Osteoblast (primary cell): ENCODE data around the gene CLNK. TPM values are rescaled to one million over a fixed set of nuclear protein-coding genes. Genes with fewer than 3 reads are reported as not detected.

Source experiments
- DNase-seq: peaks from one replicate; pipeline ENCODE4 v3.0.0; 2011; ENCODE audit warnings: low spot score, mixed read lengths; ENCODE audit not compliant: insufficient read length; ENCODE audit errors: missing footprints
- H2AFZ ChIP-seq: 2 replicates; pipeline ENCODE4 v1.6.0; 2011; ENCODE audit warnings: mild to moderate bottlenecking, low read length
- H3K27ac ChIP-seq: 2 replicates; pipeline ENCODE4 v1.5.1; 2011; ENCODE audit warnings: mild to moderate bottlenecking, low read depth, low read length, moderate library complexity
- H3K27me3 ChIP-seq: 2 replicates; pipeline ENCODE4 v1.6.0; 2012; ENCODE audit warnings: mild to moderate bottlenecking, control low read depth, inconsistent platforms, low read length, moderate library complexity; ENCODE audit not compliant: insufficient read depth
- H3K36me3 ChIP-seq: 2 replicates; pipeline ENCODE4 v1.5.1; 2011; ENCODE audit warnings: mild to moderate bottlenecking, low read length, control low read depth, moderate library complexity; ENCODE audit not compliant: insufficient read depth
- H3K4me1 ChIP-seq: 2 replicates; pipeline ENCODE4 v1.5.1; 2011; ENCODE audit warnings: mild to moderate bottlenecking, low read length, control low read depth, moderate library complexity; ENCODE audit not compliant: insufficient read depth
- H3K4me2 ChIP-seq: 2 replicates; pipeline ENCODE4 v1.6.0; 2011; ENCODE audit warnings: mild to moderate bottlenecking, low read length; ENCODE audit not compliant: insufficient read depth
- H3K4me3 ChIP-seq: fragments of 200-600 bp; sonication (generic); 3 replicates; pipeline ENCODE4 v1.5.1; 2012; ENCODE audit warnings: mild to moderate bottlenecking, low read length, inconsistent platforms; ENCODE audit not compliant: insufficient read depth
- H3K79me2 ChIP-seq: 2 replicates; pipeline ENCODE4 v1.6.0; 2012; ENCODE audit warnings: mild to moderate bottlenecking, low read length, control low read depth, inconsistent platforms; ENCODE audit not compliant: insufficient read depth
- H3K9me3 ChIP-seq: 2 replicates; pipeline ENCODE4 v1.5.1; 2011; ENCODE audit warnings: low read depth, low read length, control low read depth
- H4K20me1 ChIP-seq: 2 replicates; pipeline ENCODE4 v1.6.0; 2012; ENCODE audit warnings: mild to moderate bottlenecking, low read length, control low read depth; ENCODE audit not compliant: insufficient read depth
- CTCF ChIP-seq: IDR thresholded peaks from 2 replicates; pipeline ENCODE4 v1.5.1; 2011; ENCODE audit warnings: mild to moderate bottlenecking, low read depth, low read length, moderate library complexity; ENCODE audit errors: extremely low read depth
- total RNA-seq: library from RNA; depleted of rRNA; stranded (reverse); fragments of >200 nt; gene quantifications from 2 replicates; pipeline ENCODE4 v1.2.3, GENCODE V29; 2012

The CLNK gene
- total RNA-seq, 1 donor: not detected

GRCh38 chr4:10529291-10530136 lies 155.1 kb downstream of the CLNK start:
- H2AFZ ChIP-seq: no peak overlapping the region
- DNase-seq: no peak

GRCh38 chr4:10527438-10527837 lies 157.1 kb downstream of the CLNK start:
- Histone ChIP-seq H2AFZ (no peak overlapping the region), H3K4me3 (no peak overlapping the region), H3K4me1 (no peaks in the 10 kb centered on the region), H3K79me2 (no peaks in the 10 kb centered on the region), H3K27me3 (no peaks in the 10 kb centered on the region), H3K9me3 (no peaks in the 10 kb centered on the region), H3K27ac (no peak overlapping the region), H3K4me2 (no peak overlapping the region), H4K20me1 (no peaks in the 10 kb centered on the region), H3K36me3 (no peaks in the 10 kb centered on the region)
- no peak for DNase-seq
- no peak for TF ChIP-seq CTCF

More at GRCh38 chr4:10529291-10530136, 155.1 kb downstream of the CLNK start:
- H3K4me1 ChIP-seq: no peaks in the 10 kb centered on the region
- H3K4me3 ChIP-seq: no peak overlapping the region
- H3K4me2 ChIP-seq: no peak overlapping the region
- no peak for TF ChIP-seq CTCF
- H3K27ac ChIP-seq: no peak overlapping the region
- H3K36me3 ChIP-seq: no peaks in the 10 kb centered on the region
- H4K20me1 ChIP-seq: no peaks in the 10 kb centered on the region
- no peaks in the 10 kb centered on the region for H3K9me3 ChIP-seq
- no peaks in the 10 kb centered on the region for H3K79me2 ChIP-seq
- H3K27me3 ChIP-seq: peaks cover 5% of the 10 kb centered on the region

DNA sequence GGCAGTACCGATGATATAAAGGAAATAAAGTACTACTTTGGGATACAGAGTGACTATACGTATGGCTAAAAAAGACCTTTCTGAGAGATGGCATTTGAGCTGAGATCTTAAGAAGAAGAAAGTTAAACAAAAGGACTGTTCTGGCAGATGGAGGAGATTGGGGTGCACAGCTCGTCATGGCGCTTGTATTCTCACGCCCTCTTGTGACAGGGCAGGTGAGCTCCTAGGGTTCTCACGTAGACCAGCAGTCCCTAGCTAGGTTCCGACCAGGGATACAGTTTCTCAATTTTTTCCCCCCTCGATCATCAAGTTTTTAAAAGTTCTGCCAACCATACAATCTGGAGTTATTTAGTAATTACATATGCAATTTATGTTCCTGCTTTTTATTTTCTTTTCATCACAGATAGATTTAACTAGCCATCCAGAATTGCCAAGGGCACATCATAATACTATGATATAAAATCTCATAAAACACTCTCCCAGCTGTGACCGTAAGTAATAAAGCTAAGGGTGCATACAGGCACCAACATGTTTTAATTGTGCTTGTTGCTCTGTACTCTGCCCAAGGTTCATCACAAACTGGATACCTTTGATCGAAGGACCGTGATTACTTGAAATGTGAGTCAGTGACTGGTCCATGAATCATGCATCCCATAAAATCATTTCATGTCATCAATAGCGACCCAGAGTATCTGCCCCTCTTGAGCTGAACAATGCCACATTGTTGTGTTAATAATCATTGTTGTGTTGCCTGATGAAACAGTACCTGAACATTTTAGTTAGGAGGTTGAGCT lies 157.9 kb downstream of the CLNK start:
- Histone ChIP-seq H3K79me2 (no peaks in the 10 kb centered on the region), H2AFZ (no peak overlapping the region), H3K4me2 (no peak overlapping the region), H4K20me1 (no peaks in the 10 kb centered on the region), H3K27ac (no peak overlapping the region), H3K27me3 (no peaks in the 10 kb centered on the region), H3K36me3 (no peaks in the 10 kb centered on the region), H3K4me3 (no peak overlapping the region), H3K4me1 (no peaks in the 10 kb centered on the region), H3K9me3 (no peaks in the 10 kb centered on the region)
- DNase-seq: no peak
- TF ChIP-seq CTCF: no peak
